Fibroblast of mammary gland (primary cell): ENCODE measurements around the gene CFAP251.

ENCODE experiments used
- DNase-seq: peaks from one replicate; pipeline ENCODE4 v3.0.0-alpha.2; 2010; ENCODE audit warnings: low read depth
- H3K4me3 ChIP-seq: 2 replicates; pipeline ENCODE4 v1.5.1; 2011; ENCODE audit warnings: low read depth, mild to moderate bottlenecking, low read length, moderate library complexity; ENCODE audit not compliant: control insufficient read depth
- CTCF ChIP-seq: conservative IDR thresholded peaks from 2 replicates; pipeline ENCODE4 v1.5.1; 2011; ENCODE audit warnings: low read depth, low read length, inconsistent platforms; ENCODE audit not compliant: control insufficient read depth, insufficient read depth

The CFAP251 gene

GRCh38 chr12:122048151-122048550, 129.8 kb downstream of the CFAP251 start:
- TF ChIP-seq CTCF = no peak

DNA sequence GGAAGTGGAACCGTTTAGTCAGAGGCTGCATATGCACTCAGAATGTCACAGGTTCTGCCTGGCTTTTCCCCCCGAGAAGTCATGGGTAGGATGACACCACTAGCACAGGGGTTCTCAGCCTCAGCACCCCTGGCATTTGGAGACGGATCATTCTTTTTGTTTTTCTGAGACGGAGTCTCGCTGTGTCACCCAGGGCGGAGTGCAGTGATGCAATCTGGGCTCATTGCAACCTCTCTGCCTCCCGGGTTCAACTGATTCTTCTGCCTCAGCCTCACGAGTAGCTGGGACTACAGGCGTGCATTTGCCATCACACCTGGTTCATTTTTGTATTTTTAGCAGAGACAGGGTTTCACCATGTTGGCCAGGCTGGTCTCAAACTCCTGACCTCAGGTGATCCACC, 131.4 kb downstream of the CFAP251 start:
- DNase-seq = no peak
- TF ChIP-seq CTCF = no peak
- H3K4me3 ChIP-seq = no peak overlapping the region

More at GRCh38 chr12:122048151-122048550, 129.8 kb downstream of the CFAP251 start:
- no peak for DNase-seq
- no peak overlapping the region for H3K4me3 ChIP-seq

GRCh38 chr12:122050706-122051105, 132.3 kb downstream of the CFAP251 start:
- DNase-seq = no peak
- no peak for TF ChIP-seq CTCF
- H3K4me3 ChIP-seq = no peak overlapping the region

DNA sequence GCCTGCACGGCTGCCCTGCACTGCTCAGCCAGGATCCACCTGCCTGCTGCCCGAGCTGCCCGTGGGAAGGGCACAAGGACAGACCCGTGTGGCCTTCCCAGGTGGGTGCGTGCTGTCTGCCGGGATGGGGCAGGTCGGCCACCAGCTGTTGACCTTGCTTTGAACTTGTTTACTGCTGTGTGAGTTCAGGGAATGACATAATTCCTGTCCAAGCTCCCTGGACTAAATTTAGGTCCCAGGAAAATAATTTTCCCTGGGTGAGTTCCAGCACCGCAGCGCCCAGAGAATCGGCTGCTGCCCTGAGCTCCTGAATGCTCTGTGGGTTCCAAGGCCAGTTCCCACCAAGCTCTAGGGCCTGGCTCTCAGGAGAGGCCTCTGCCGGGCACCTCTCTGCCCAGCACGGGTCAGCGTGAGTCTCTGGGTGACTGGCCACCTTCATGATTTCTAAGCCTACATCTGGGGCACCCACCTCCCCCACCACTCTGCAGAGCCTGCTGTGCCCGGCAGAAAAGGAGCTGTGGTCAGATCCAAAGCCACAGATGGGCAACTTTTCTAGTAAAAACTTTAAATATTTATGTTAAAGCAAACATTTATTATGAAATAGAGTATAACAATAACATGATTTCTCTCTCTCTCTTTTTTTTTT, 133.0 kb downstream of the CFAP251 start:
- peak; percentile 12 for DNase-seq
- no peak overlapping the region for H3K4me3 ChIP-seq
- no peak for TF ChIP-seq CTCF

GRCh38 chr12:122052285-122052684, 133.9 kb downstream of the CFAP251 start:
- TF ChIP-seq CTCF = no peak
- peak; percentile 12 for DNase-seq
- H3K4me3 ChIP-seq = no peak overlapping the region
